Right lobe of liver (tissue), 4 donors: Measurements from ENCODE around the gene TMC6.

ENCODE experiments used
- POLR2A ChIP-seq: fragments of 450-650 bp; IDR thresholded peaks from one replicate; pipeline ENCODE4 v1.6.1; 2017; ENCODE audit warnings: antibody characterized with exemption, mild to moderate bottlenecking
- TF ChIP-seq, protein P1 (sequence below), 4 donors: fragments of 200-600 bp in 3 of 4; fragments of 450-650 bp in 1 of 4; IDR thresholded peaks; one replicate each; pipeline versions ENCODE4 v1.5.1 to v1.8.0; 2016 to 2022; ENCODE audit warnings: antibody characterized with exemption in 4 of 4, mild to moderate bottlenecking in 2 of 4
- donor health status: DM: no; HTN: no; CAD: no.
- donor health status: DM: no; HTN: no; CAD: no.
- donor health status: DM: no; HTN: yes; CAD: no.

DNA sequence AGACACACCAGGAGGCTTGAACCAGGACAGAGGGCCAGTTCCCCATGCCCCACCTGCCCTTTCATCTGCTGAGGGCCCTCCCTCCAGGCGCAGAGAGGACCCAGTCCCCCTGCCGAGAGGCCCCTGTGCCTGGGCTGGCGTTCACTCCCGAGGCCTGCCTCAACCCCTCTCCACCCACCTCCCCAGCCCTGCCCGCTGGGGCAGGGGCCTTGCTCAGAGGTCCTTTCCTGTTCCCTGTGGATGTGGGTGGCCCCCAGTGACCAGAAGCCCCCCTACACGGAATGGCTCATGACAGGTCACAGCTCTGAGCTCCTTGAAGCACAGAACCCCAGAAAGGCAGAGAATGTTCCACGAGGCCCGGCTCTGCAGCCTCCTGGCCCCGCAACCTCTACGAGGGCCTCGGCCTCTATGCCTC, 6.7 kb downstream of the TMC6 start:
- TF ChIP-seq, protein P1, sequence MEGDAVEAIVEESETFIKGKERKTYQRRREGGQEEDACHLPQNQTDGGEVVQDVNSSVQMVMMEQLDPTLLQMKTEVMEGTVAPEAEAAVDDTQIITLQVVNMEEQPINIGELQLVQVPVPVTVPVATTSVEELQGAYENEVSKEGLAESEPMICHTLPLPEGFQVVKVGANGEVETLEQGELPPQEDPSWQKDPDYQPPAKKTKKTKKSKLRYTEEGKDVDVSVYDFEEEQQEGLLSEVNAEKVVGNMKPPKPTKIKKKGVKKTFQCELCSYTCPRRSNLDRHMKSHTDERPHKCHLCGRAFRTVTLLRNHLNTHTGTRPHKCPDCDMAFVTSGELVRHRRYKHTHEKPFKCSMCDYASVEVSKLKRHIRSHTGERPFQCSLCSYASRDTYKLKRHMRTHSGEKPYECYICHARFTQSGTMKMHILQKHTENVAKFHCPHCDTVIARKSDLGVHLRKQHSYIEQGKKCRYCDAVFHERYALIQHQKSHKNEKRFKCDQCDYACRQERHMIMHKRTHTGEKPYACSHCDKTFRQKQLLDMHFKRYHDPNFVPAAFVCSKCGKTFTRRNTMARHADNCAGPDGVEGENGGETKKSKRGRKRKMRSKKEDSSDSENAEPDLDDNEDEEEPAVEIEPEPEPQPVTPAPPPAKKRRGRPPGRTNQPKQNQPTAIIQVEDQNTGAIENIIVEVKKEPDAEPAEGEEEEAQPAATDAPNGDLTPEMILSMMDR (IDR thresholded peaks at IDR 0.05), result no peak
- no peak for TF ChIP-seq POLR2A
